Right lobe of liver (tissue), 4 donors: ENCODE measurements around the gene COTL1.

Source experiments
- CTCF ChIP-seq, 4 donors: fragments of 200-600 bp in 3 of 4; fragments of 450-650 bp in 1 of 4; IDR thresholded peaks; one replicate each; pipeline versions ENCODE4 v1.5.1 to v1.8.0; 2016 to 2022; ENCODE audit warnings: antibody characterized with exemption in 4 of 4, mild to moderate bottlenecking in 2 of 4
- POLR2A ChIP-seq: fragments of 450-650 bp; IDR thresholded peaks from one replicate; pipeline ENCODE4 v1.6.1; 2017; ENCODE audit warnings: antibody characterized with exemption, mild to moderate bottlenecking
- donor health status: DM: no; HTN: no; CAD: no.
- donor health status: DM: no; HTN: no; CAD: no.
- donor health status: DM: no; HTN: yes; CAD: no.

GRCh38 chr16:84616515-84616914 lies 1.4 kb downstream of the COTL1 start:
- TF ChIP-seq CTCF (IDR thresholded peaks at IDR 0.05) (no peak), POLR2A (no peak)
